ENCODE results near the gene PSMD14. TPM values are rescaled to one million over a fixed set of nuclear protein-coding genes. Genes with fewer than 3 reads are reported as not detected.
"Not testable (repeated sequence)": the region's sequence is repeated elsewhere in the genome, so short reads cannot be mapped to it uniquely, and the experiment has no call there.

PSMD14 gene
- total RNA-seq, 1 experiment from 2014 or later = 118 TPM

- H3K36me3 ChIP-seq (ENCODE audit: control insufficient read depth in 1 of 2, insufficient read depth in 2 of 2, low read length in 2 of 2); H2AFZ ChIP-seq (ENCODE audit: low read depth, low read length, poor library complexity, severe bottlenecking); intact Hi-C loops (cut with micrococcal nuclease); H3K4me1 ChIP-seq (ENCODE audit: control insufficient read depth in 1 of 2, insufficient read depth in 2 of 2, low read length in 2 of 2); H3K4me2 ChIP-seq (ENCODE audit: low read length); DNase-seq (ENCODE audit: low read depth, low spot score); H3K9ac ChIP-seq (ENCODE audit: low read length); RAD21 ChIA-PET (ENCODE audit: low non-redundant PET in 1 of 2, low total read pairs in 2 of 2, uncharacterized antibody in 2 of 2, unreplicated experiment in 2 of 2); H3K9me2 ChIP-seq (ENCODE audit: insufficient read depth); H3K27ac ChIP-seq (ENCODE audit: low read depth, low read length); H3K27me3 ChIP-seq (ENCODE audit: insufficient read depth, low read length); H3K9me3 ChIP-seq (ENCODE audit: control insufficient read depth in 1 of 2, insufficient read depth in 1 of 2, low read depth in 1 of 2, low read length in 2 of 2); CTCF ChIA-PET; POLR2A ChIA-PET; H3K4me3 ChIP-seq (replicated peaks in 1 of 2; ENCODE audit: low read depth in 1 of 2, low read length in 2 of 2); ATAC-seq: not testable (repeated sequence)
- Histone ChIP-seq H3K79me2 (ENCODE audit: insufficient read depth, low read length) (peaks cover 82% of the 10 kb centered on the region), H4K20me1 (ENCODE audit: insufficient read depth) (peaks cover 24% of the 10 kb centered on the region; the same call in 1 of the 2 replicates)
- BruUV-seq (replicated peaks) = TSS peak; percentile 94
Measured at GRCh38 chr2:161339532-161339931, 31.3 kb downstream of the PSMD14 start.

- BruUV-seq (replicated peaks); RAD21 ChIA-PET (ENCODE audit: low non-redundant PET in 1 of 2, low total read pairs in 2 of 2, uncharacterized antibody in 2 of 2, unreplicated experiment in 2 of 2); H3K4me2 ChIP-seq (ENCODE audit: low read length); intact Hi-C loops (cut with micrococcal nuclease); H3K9me3 ChIP-seq (ENCODE audit: control insufficient read depth in 1 of 2, insufficient read depth in 1 of 2, low read depth in 1 of 2, low read length in 2 of 2); H3K36me3 ChIP-seq (ENCODE audit: control insufficient read depth in 1 of 2, insufficient read depth in 2 of 2, low read length in 2 of 2); POLR2A ChIA-PET; H3K9me2 ChIP-seq (ENCODE audit: insufficient read depth); DNase-seq (ENCODE audit: low read depth, low spot score); H3K4me1 ChIP-seq (ENCODE audit: control insufficient read depth in 1 of 2, insufficient read depth in 2 of 2, low read length in 2 of 2); H2AFZ ChIP-seq (ENCODE audit: low read depth, low read length, poor library complexity, severe bottlenecking); H3K9ac ChIP-seq (ENCODE audit: low read length); H3K27me3 ChIP-seq (ENCODE audit: insufficient read depth, low read length); H3K27ac ChIP-seq (ENCODE audit: low read depth, low read length); H3K4me3 ChIP-seq (replicated peaks in 1 of 2; ENCODE audit: low read depth in 1 of 2, low read length in 2 of 2); CTCF ChIA-PET: not testable (repeated sequence)
- 0 out of 2 replicates have a peak, but pooled peaks have one; percentile 17 for ATAC-seq
- Histone ChIP-seq H3K79me2 (ENCODE audit: insufficient read depth, low read length) (peaks cover 82% of the 10 kb centered on the region), H4K20me1 (ENCODE audit: insufficient read depth) (peaks cover 21% of the 10 kb centered on the region; the same call in 1 of the 2 replicates)
Measured at GRCh38 chr2:161340930-161341413, 32.7 kb downstream of the PSMD14 start.

- Histone ChIP-seq H3K4me3 (replicated peaks in 1 of 2; ENCODE audit: low read depth in 1 of 2, low read length in 2 of 2) (no peak overlapping the region), H3K27me3 (ENCODE audit: insufficient read depth, low read length) (no peaks in the 10 kb centered on the region), H3K9me3 (ENCODE audit: control insufficient read depth in 1 of 2, insufficient read depth in 1 of 2, low read depth in 1 of 2, low read length in 2 of 2) (no peaks in the 10 kb centered on the region), H3K9me2 (ENCODE audit: insufficient read depth) (no peaks in the 10 kb centered on the region), H3K4me2 (ENCODE audit: low read length) (no peak overlapping the region), H3K27ac (ENCODE audit: low read depth, low read length) (no peak overlapping the region), H4K20me1 (ENCODE audit: insufficient read depth) (peaks cover 24% of the 10 kb centered on the region; the same call in 1 of the 2 replicates), H3K9ac (ENCODE audit: low read length) (no peak overlapping the region), H3K4me1 (ENCODE audit: control insufficient read depth in 1 of 2, insufficient read depth in 2 of 2, low read length in 2 of 2) (no peaks in the 10 kb centered on the region), H3K36me3 (ENCODE audit: control insufficient read depth in 1 of 2, insufficient read depth in 2 of 2, low read length in 2 of 2) (peaks cover 0 to 5% of the 10 kb centered on the region in 2 experiments; a peak in 1 of 4 replicates), H2AFZ (ENCODE audit: low read depth, low read length, poor library complexity, severe bottlenecking) (no peak overlapping the region), H3K79me2 (ENCODE audit: insufficient read depth, low read length) (peaks cover 84% of the 10 kb centered on the region)
- no TSS peak for BruUV-seq (replicated peaks)
- RAD21 ChIA-PET (ENCODE audit: low non-redundant PET in 1 of 2, low total read pairs in 2 of 2, uncharacterized antibody in 2 of 2, unreplicated experiment in 2 of 2) = no interaction called here
- intact Hi-C loops (cut with micrococcal nuclease) = no loop called here
- CTCF ChIA-PET = no interaction called here
- DNase-seq (ENCODE audit: low read depth, low spot score) = no peak
- no peak for ATAC-seq
- POLR2A ChIA-PET = no interaction called here
- TF ChIP-seq ATF3 (IDR thresholded peaks at IDR 0.05) = no peak
- TF ChIP-seq JUND (IDR thresholded peaks at IDR 0.05) = no peak
Measured at GRCh38 chr2:161343235-161343634, 35.0 kb downstream of the PSMD14 start.

All from HCT116 (cell line).